Measurements from ENCODE around the gene PACS1.

The PACS1 gene

DNA sequence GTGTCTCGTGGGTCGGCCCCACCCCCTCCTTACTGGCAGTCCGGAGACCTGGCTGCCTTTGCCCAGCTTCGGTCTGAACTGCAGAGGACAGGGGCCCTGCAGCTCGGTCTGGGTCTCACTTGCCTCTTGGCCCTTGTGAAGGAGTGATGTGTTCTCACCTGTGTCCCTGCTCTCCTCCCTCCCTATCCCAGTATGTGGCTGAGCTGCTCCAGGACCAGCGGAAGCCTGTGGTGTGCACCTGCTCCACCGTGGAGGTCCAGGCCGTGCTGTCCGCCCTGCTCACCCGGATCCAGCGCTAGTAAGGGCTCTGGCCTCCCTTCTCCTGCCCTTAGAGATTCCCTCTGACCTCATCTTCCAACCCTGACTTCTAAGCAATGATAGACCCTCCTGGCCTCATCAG is 162.7 kb downstream of the PACS1 start:
- TF ChIP-seq, protein P1, sequence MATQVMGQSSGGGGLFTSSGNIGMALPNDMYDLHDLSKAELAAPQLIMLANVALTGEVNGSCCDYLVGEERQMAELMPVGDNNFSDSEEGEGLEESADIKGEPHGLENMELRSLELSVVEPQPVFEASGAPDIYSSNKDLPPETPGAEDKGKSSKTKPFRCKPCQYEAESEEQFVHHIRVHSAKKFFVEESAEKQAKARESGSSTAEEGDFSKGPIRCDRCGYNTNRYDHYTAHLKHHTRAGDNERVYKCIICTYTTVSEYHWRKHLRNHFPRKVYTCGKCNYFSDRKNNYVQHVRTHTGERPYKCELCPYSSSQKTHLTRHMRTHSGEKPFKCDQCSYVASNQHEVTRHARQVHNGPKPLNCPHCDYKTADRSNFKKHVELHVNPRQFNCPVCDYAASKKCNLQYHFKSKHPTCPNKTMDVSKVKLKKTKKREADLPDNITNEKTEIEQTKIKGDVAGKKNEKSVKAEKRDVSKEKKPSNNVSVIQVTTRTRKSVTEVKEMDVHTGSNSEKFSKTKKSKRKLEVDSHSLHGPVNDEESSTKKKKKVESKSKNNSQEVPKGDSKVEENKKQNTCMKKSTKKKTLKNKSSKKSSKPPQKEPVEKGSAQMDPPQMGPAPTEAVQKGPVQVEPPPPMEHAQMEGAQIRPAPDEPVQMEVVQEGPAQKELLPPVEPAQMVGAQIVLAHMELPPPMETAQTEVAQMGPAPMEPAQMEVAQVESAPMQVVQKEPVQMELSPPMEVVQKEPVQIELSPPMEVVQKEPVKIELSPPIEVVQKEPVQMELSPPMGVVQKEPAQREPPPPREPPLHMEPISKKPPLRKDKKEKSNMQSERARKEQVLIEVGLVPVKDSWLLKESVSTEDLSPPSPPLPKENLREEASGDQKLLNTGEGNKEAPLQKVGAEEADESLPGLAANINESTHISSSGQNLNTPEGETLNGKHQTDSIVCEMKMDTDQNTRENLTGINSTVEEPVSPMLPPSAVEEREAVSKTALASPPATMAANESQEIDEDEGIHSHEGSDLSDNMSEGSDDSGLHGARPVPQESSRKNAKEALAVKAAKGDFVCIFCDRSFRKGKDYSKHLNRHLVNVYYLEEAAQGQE (IDR thresholded peaks at IDR 0.05; ENCODE audit: insufficient read depth in 1 of 2, low read depth in 2 of 2, low read length in 2 of 2): no peak
- no peak for TF ChIP-seq POLR2AphosphoS5 (IDR thresholded peaks at IDR 0.05; ENCODE audit: low read depth, low read length)
- TF ChIP-seq TAF1 (IDR thresholded peaks at IDR 0.05; ENCODE audit: borderline replicate concordance, insufficient read depth, low read length): no peak
- TF ChIP-seq FOXP2 (optimal IDR thresholded peaks at IDR 0.05; ENCODE audit: borderline replicate concordance, extremely low read depth, extremely low read length, insufficient read depth): no peak
- no peak for TF ChIP-seq SIN3A (IDR thresholded peaks at IDR 0.05; ENCODE audit: borderline replicate concordance, insufficient read depth, low read length)

DNA sequence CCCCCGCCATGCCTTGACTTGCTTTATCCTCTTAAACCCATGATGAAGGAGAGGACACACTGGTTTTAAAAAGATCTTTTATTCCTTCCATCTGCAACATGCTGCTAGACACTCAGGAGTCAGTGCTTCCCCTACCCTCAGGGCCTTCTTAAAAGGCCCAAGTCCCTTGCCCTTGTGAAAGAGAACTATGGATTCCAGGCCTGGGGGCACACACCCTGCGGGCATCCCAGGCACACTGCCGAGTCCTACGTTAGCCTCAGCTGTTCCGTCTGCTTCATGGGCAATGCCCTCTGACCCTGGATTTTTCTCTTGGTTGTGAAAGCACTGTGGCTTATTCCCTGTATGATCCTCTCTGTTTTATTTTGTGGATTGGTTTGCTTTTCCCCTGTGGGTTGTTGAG is 163.2 kb downstream of the PACS1 start:
- TF ChIP-seq FOXP2 (optimal IDR thresholded peaks at IDR 0.05; ENCODE audit: borderline replicate concordance, extremely low read depth, extremely low read length, insufficient read depth): no peak
- TF ChIP-seq, protein P1 (IDR thresholded peaks at IDR 0.05; ENCODE audit: insufficient read depth in 1 of 2, low read depth in 2 of 2, low read length in 2 of 2): no peak
- no peak for TF ChIP-seq TAF1 (IDR thresholded peaks at IDR 0.05; ENCODE audit: borderline replicate concordance, insufficient read depth, low read length)
- TF ChIP-seq SIN3A (IDR thresholded peaks at IDR 0.05; ENCODE audit: borderline replicate concordance, insufficient read depth, low read length): no peak
- no peak for TF ChIP-seq POLR2AphosphoS5 (IDR thresholded peaks at IDR 0.05; ENCODE audit: low read depth, low read length)

DNA sequence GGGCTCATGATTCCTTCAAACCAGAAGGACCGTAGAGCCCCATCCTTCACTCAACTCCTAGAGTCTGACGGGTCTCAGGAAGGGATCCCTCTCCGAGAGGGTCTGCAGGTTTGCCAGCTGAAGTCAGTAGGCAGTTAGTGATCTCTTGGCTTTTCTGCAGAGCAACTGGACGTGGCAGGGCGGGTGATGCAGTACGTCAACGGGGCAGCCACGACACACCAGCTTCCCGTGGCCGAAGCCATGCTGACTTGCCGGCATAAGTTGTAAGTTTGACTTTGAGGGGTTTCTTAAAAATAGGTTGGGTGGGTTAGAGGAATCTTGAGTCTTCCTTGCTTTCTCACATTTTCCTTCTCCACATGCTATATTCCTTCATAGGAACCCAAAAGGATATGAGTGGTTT is 165.1 kb downstream of the PACS1 start:
- TF ChIP-seq, protein P1 (IDR thresholded peaks at IDR 0.05; ENCODE audit: insufficient read depth in 1 of 2, low read depth in 2 of 2, low read length in 2 of 2): no peak
- TF ChIP-seq TAF1 (IDR thresholded peaks at IDR 0.05; ENCODE audit: borderline replicate concordance, insufficient read depth, low read length) (no peak), POLR2AphosphoS5 (IDR thresholded peaks at IDR 0.05; ENCODE audit: low read depth, low read length) (no peak), SIN3A (IDR thresholded peaks at IDR 0.05; ENCODE audit: borderline replicate concordance, insufficient read depth, low read length) (no peak), FOXP2 (optimal IDR thresholded peaks at IDR 0.05; ENCODE audit: borderline replicate concordance, extremely low read depth, extremely low read length, insufficient read depth) (no peak)

DNA sequence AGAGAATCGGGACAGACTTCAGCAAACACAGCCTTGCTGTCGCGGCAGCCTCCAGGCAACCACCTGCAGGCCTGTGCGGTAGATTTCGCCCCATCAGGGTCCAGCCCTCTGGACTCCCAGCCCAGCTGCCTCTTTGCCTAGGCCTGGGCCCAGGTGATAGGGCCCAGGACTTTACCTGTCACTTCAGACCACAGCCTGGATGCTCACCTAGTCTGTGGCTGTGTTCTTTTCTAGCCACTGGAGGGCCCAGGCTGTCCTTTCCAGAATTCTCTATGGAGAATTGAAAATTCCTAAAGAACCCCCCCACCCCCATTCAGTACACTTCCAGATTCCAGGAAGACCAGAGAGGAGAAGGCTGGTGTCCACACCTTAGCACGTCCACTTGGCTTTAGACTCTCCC is 167.8 kb downstream of the PACS1 start:
- TF ChIP-seq POLR2AphosphoS5 (IDR thresholded peaks at IDR 0.05; ENCODE audit: low read depth, low read length): no peak
- no peak for TF ChIP-seq SIN3A (IDR thresholded peaks at IDR 0.05; ENCODE audit: borderline replicate concordance, insufficient read depth, low read length)
- no peak for TF ChIP-seq FOXP2 (optimal IDR thresholded peaks at IDR 0.05; ENCODE audit: borderline replicate concordance, extremely low read depth, extremely low read length, insufficient read depth)
- TF ChIP-seq TAF1 (IDR thresholded peaks at IDR 0.05; ENCODE audit: borderline replicate concordance, insufficient read depth, low read length): no peak
- TF ChIP-seq, protein P1 (IDR thresholded peaks at IDR 0.05; ENCODE audit: insufficient read depth in 1 of 2, low read depth in 2 of 2, low read length in 2 of 2): no peak

Data from PFSK-1 (cell line).